NCI-H526 (cell line): ENCODE results near the gene PIANP.
"Not testable (repeated sequence)": the region's sequence is repeated elsewhere in the genome, so short reads cannot be mapped to it uniquely, and the experiment has no call there.

ENCODE experiments used
- DNase-seq, 2 experiments: peaks; one replicate each; lab custom pipeline; 2025; lab: John Stamatoyannopoulos, UW

Gene PIANP

GRCh38 chr12:6700646-6701051 lies at the start of gene PIANP:
PIANP (minus strand) TSS chr12:6700815; CDS start chr12:6698061, 2,754 bp downstream.
- DNase-seq: peak in 1 of 2 experiments; percentile 54

GRCh38 chr12:6748761-6749160 lies 48.1 kb upstream of the PIANP start:
- DNase-seq: no peak

GRCh38 chr12:6747216-6747615 lies 46.6 kb upstream of the PIANP start:
- no peak for DNase-seq

GRCh38 chr12:6745741-6746525 lies 45.3 kb upstream of the PIANP start:
- DNase-seq: no peak

- DNase-seq: not testable (repeated sequence)
Measured at GRCh38 chr12:6743300-6743699, 42.7 kb upstream of the PIANP start.

GRCh38 chr12:6742834-6743233 lies 42.2 kb upstream of the PIANP start:
- DNase-seq: no peak

GRCh38 chr12:6742080-6742479 lies 41.5 kb upstream of the PIANP start:
- not testable (repeated sequence) for DNase-seq

GRCh38 chr12:6736754-6737153 lies 36.1 kb upstream of the PIANP start:
- DNase-seq: no peak

GRCh38 chr12:6735448-6736191 lies 35.0 kb upstream of the PIANP start:
- peak; percentile 36 to 74 for DNase-seq

- DNase-seq: no peak
Measured at GRCh38 chr12:6734506-6735387, 34.1 kb upstream of the PIANP start.

GRCh38 chr12:6730169-6730568 lies 29.6 kb upstream of the PIANP start:
- no peak for DNase-seq

- no peak for DNase-seq
Measured at GRCh38 chr12:6729186-6729585, 28.6 kb upstream of the PIANP start.

GRCh38 chr12:6725350-6725749 lies 24.7 kb upstream of the PIANP start:
- no peak for DNase-seq

- peak in 1 of 2 experiments; percentile 42 for DNase-seq
Measured at GRCh38 chr12:6724409-6724797, 23.8 kb upstream of the PIANP start.

- DNase-seq: peak; percentile 99
Measured at GRCh38 chr12:6723607-6724408, 23.2 kb upstream of the PIANP start, which contains the start of gene COPS7A. COPS7A (plus strand) TSS chr12:6724046; CDS start chr12:6724657, 611 bp downstream.

- no peak for DNase-seq
Measured at GRCh38 chr12:6722863-6723262, 22.2 kb upstream of the PIANP start.

GRCh38 chr12:6716874-6717437 lies 16.3 kb upstream of the PIANP start:
- peak in 1 of 2 experiments; percentile 14 for DNase-seq

- not testable (repeated sequence) for DNase-seq
Measured at GRCh38 chr12:6716031-6716873, 15.6 kb upstream of the PIANP start.

- peak in 1 of 2 experiments; percentile 24 for DNase-seq
Measured at GRCh38 chr12:6708960-6709394, 8.4 kb upstream of the PIANP start.

- DNase-seq: not testable (repeated sequence)
Measured at GRCh38 chr12:6708351-6708750, 7.7 kb upstream of the PIANP start.
